HEK293 (cell line): Measurements from ENCODE around the gene CLDN15.

ENCODE experiments used
- CTCF ChIA-PET: fragments of 350-600 bp; formaldehyde crosslinking; extraction: SDS; loops from one replicate; lab custom pipeline; 2021; ENCODE audit warnings: antibody characterized with exemption; lab: Yijun Ruan, JAX
- POLR2A ChIA-PET: fragments of 300-600 bp; formaldehyde crosslinking; extraction: SDS; loops from one replicate; lab custom pipeline; 2020; ENCODE audit warnings: antibody characterized with exemption, inconsistent platforms; lab: Yijun Ruan, JAX
- H3K27ac ChIP-seq: fragments of 200-500 bp; sonication (Bioruptor generic); 2 replicates; pipeline ENCODE4 v1.5.1; 2014; ENCODE audit warnings: low read depth, low read length, control low read depth, inconsistent platforms; ENCODE audit errors: extremely low read depth
- H3K36me3 ChIP-seq, 2 experiments: fragments of 200-500 bp in 1 of 2; sonication (Bioruptor generic) in 1 of 2; 1 replicate in 1 of 2; 2 replicates in 1 of 2; pipeline ENCODE4 v1.5.1; 2014 to 2017; ENCODE audit warnings: inconsistent platforms in 2 of 2, low read length in 2 of 2; ENCODE audit not compliant: control insufficient read depth in 2 of 2, insufficient read depth in 1 of 2
- H3K4me1 ChIP-seq: fragments of 200-500 bp; sonication (Bioruptor generic); 2 replicates; pipeline ENCODE4 v1.5.1; 2014; ENCODE audit warnings: mild to moderate bottlenecking, low read length, inconsistent platforms; ENCODE audit not compliant: control insufficient read depth, insufficient read depth
- H3K4me3 ChIP-seq: 2 replicates; pipeline ENCODE4 v1.5.1; 2011; ENCODE audit warnings: low read depth, mild to moderate bottlenecking, control low read depth, low read length, moderate library complexity
- H3K9me3 ChIP-seq: fragments of 200-500 bp; sonication (Bioruptor generic); 2 replicates; pipeline ENCODE4 v1.5.1; 2014; ENCODE audit warnings: low read depth, low read length, inconsistent platforms; ENCODE audit not compliant: control insufficient read depth, insufficient read depth
- ATF2 ChIP-seq: fragments of 450-650 bp; formaldehyde crosslinking; IDR thresholded peaks from 2 replicates; pipeline ENCODE4 v1.5.1; 2016; ENCODE audit warnings: missing biosample characterization, missing genetic modification characterization, low read depth
- BCL11B ChIP-seq: fragments of 450-650 bp; formaldehyde crosslinking; IDR thresholded peaks from 2 replicates; pipeline ENCODE4 v1.5.1; 2016; ENCODE audit warnings: low read depth, missing biosample characterization, missing genetic modification characterization
- KLF8 ChIP-seq: fragments of 450-650 bp; formaldehyde crosslinking; IDR thresholded peaks from 2 replicates; pipeline ENCODE4 v1.5.1; 2016; ENCODE audit warnings: missing biosample characterization, missing genetic modification characterization
- RBAK ChIP-seq: fragments of 450-650 bp; formaldehyde crosslinking; IDR thresholded peaks from 2 replicates; pipeline ENCODE4 v1.5.1; 2016; ENCODE audit warnings: missing biosample characterization, missing genetic modification characterization
- SETDB1 ChIP-seq: IDR thresholded peaks from one replicate; pipeline ENCODE4 v1.6.1; 2017; ENCODE audit warnings: mild to moderate bottlenecking, low read length, moderate library complexity, mixed read lengths; ENCODE audit not compliant: insufficient read length
- TRIM28 ChIP-seq: IDR thresholded peaks from 2 replicates; pipeline ENCODE4 v1.6.1; 2011; ENCODE audit warnings: low read length, control low read depth, borderline replicate concordance
- ZBTB17 ChIP-seq: fragments of 450-650 bp; formaldehyde crosslinking; IDR thresholded peaks from 2 replicates; pipeline ENCODE4 v1.5.1; 2016; ENCODE audit warnings: missing biosample characterization, missing genetic modification characterization
- ZBTB8A ChIP-seq: fragments of 450-650 bp; formaldehyde crosslinking; IDR thresholded peaks from 2 replicates; pipeline ENCODE4 v1.5.1; 2016; ENCODE audit warnings: missing biosample characterization, missing genetic modification characterization
- ZNF155 ChIP-seq: fragments of 450-650 bp; formaldehyde crosslinking; IDR thresholded peaks from 2 replicates; pipeline ENCODE4 v1.5.1; 2016; ENCODE audit warnings: missing biosample characterization, missing genetic modification characterization
- ZNF16 ChIP-seq: fragments of 450-650 bp; formaldehyde crosslinking; IDR thresholded peaks from 2 replicates; pipeline ENCODE4 v1.5.1; 2016; ENCODE audit warnings: low read depth, missing biosample characterization, missing genetic modification characterization
- ZNF2 ChIP-seq: fragments of 450-650 bp; formaldehyde crosslinking; IDR thresholded peaks from 2 replicates; pipeline ENCODE4 v1.5.1; 2016; ENCODE audit warnings: missing biosample characterization, missing genetic modification characterization
- ZNF239 ChIP-seq: fragments of 450-650 bp; formaldehyde crosslinking; IDR thresholded peaks from 2 replicates; pipeline ENCODE4 v1.5.1; 2016; ENCODE audit warnings: missing biosample characterization, missing genetic modification characterization
- ZNF266 ChIP-seq: fragments of 450-650 bp; formaldehyde crosslinking; IDR thresholded peaks from 2 replicates; pipeline ENCODE4 v1.5.1; 2016; ENCODE audit warnings: missing biosample characterization, missing genetic modification characterization, low read depth
- ZNF335 ChIP-seq: fragments of 450-650 bp; formaldehyde crosslinking; conservative IDR thresholded peaks from 2 replicates; pipeline ENCODE4 v1.5.1; 2016; ENCODE audit warnings: missing biosample characterization, missing genetic modification characterization
- ZNF350 ChIP-seq: fragments of 450-650 bp; formaldehyde crosslinking; IDR thresholded peaks from 2 replicates; pipeline ENCODE4 v1.5.0; 2017; ENCODE audit warnings: missing biosample characterization, mild to moderate bottlenecking, missing genetic modification characterization
- ZNF394 ChIP-seq: fragments of 450-650 bp; formaldehyde crosslinking; IDR thresholded peaks from 2 replicates; pipeline ENCODE4 v1.5.1; 2016; ENCODE audit warnings: missing biosample characterization, missing genetic modification characterization, mild to moderate bottlenecking, moderate library complexity, borderline replicate concordance
- ZNF549 ChIP-seq: fragments of 450-650 bp; IDR thresholded peaks from 2 replicates; pipeline ENCODE4 v1.5.1; 2018; ENCODE audit warnings: missing biosample characterization, missing genetic modification characterization, mild to moderate bottlenecking, inconsistent platforms, moderate library complexity
- ZNF664 ChIP-seq: fragments of 450-650 bp; formaldehyde crosslinking; IDR thresholded peaks from 2 replicates; pipeline ENCODE4 v1.5.1; 2016; ENCODE audit warnings: missing biosample characterization, missing genetic modification characterization
- ZSCAN30 ChIP-seq: fragments of 450-650 bp; IDR thresholded peaks from 2 replicates; pipeline ENCODE4 v1.5.1; 2018; ENCODE audit warnings: missing biosample characterization, mild to moderate bottlenecking, missing genetic modification characterization, moderate library complexity
- ZSCAN5A ChIP-seq: fragments of 450-650 bp; formaldehyde crosslinking; IDR thresholded peaks from 2 replicates; pipeline ENCODE4 v1.5.1; 2016; ENCODE audit warnings: missing biosample characterization, missing genetic modification characterization
- TF ChIP-seq, protein P1 (sequence below): fragments of 450-650 bp; formaldehyde crosslinking; IDR thresholded peaks from 2 replicates; pipeline ENCODE4 v1.5.1; 2016; ENCODE audit warnings: missing biosample characterization, missing genetic modification characterization
- TF ChIP-seq, protein P2 (sequence below): fragments of 450-650 bp; formaldehyde crosslinking; IDR thresholded peaks from 2 replicates; pipeline ENCODE4 v1.5.1; 2016; ENCODE audit warnings: missing biosample characterization, missing genetic modification characterization, borderline replicate concordance

CLDN15 gene

GRCh38 chr7:101186844-101187428, 50.7 kb downstream of the CLDN15 start:
- Histone ChIP-seq H3K4me1 (no peaks in the 10 kb centered on the region), H3K27ac (no peak overlapping the region), H3K4me3 (no peak overlapping the region), H3K36me3 (no peaks in the 10 kb centered on the region), H3K9me3 (no peaks in the 10 kb centered on the region)
- TF ChIP-seq ZNF335 (tag by site-specific recombination), result peak; percentile 50
- TF ChIP-seq, protein P1, sequence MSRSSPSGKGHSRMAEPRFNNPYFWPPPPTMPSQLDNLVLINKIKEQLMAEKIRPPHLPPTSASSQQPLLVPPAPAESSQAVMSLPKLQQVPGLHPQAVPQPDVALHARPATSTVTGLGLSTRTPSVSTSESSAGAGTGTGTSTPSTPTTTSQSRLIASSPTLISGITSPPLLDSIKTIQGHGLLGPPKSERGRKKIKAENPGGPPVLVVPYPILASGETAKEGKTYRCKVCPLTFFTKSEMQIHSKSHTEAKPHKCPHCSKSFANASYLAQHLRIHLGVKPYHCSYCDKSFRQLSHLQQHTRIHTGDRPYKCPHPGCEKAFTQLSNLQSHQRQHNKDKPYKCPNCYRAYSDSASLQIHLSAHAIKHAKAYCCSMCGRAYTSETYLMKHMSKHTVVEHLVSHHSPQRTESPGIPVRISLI, result peak; percentile 71; the same call in 1 of the 2 replicates
- peak; percentile 26; the same call in 1 of the 2 replicates for TF ChIP-seq ZBTB17 (tag by site-specific recombination)
- no peak for TF ChIP-seq TRIM28
- ChIA-PET POLR2A (interaction anchor here (0.6 kb wide), 3 partner anchors 18 to 137 kb away, joined by 3 to 5 read pairs (median 3); no protein-coding TSS in a partner anchor), CTCF (interaction anchor here (0.6 to 1.8 kb wide), 5 partner anchors 13 to 321 kb away, joined by 3 to 8 read pairs (median 3); no protein-coding TSS in a partner anchor)

DNA sequence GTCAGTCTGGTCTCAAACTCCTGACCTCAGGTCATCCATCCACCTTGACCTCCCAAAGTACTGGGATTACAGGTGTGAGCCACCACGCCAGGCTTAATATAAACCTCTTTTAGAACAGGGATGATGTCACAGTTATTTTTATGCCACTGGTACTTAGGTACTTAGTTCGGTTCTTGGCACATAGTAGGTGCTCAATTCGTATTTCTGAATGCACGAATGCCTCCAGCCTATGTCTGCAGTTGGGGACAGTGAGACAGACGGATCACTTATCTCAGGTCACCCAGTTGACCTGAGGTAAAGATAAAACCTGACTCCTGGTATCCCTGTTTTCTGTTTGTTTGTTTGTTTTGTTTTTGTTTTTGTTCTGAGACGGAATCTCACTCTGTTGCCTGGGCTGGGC, 51.4 kb downstream of the CLDN15 start:
- Histone ChIP-seq H3K27ac (no peak overlapping the region), H3K4me1 (no peaks in the 10 kb centered on the region), H3K4me3 (no peak overlapping the region), H3K36me3 (no peaks in the 10 kb centered on the region), H3K9me3 (no peaks in the 10 kb centered on the region)
- ChIA-PET POLR2A (interaction anchor here (0.6 kb wide), 3 partner anchors 19 to 137 kb away, joined by 3 to 5 read pairs (median 3); no protein-coding TSS in a partner anchor), CTCF (interaction anchor here (0.6 to 1.8 kb wide), 4 partner anchors 14 to 322 kb away, joined by 3 to 8 read pairs (median 3); no protein-coding TSS in a partner anchor)
- no peak for TF ChIP-seq ZNF155
- no peak for TF ChIP-seq SETDB1
- TF ChIP-seq BCL11B (tag by site-specific recombination), result no peak
- no peak for TF ChIP-seq ZNF549 (tag by site-specific recombination)
- no peak for TF ChIP-seq ZNF266 (tag by site-specific recombination)
- TF ChIP-seq ZNF350 (tag by site-specific recombination), result no peak
- TF ChIP-seq KLF8 (tag by site-specific recombination), result no peak
- TF ChIP-seq ZSCAN5A (tag by site-specific recombination), result no peak
- no peak for TF ChIP-seq ZBTB8A
- no peak for TF ChIP-seq ZSCAN30 (tag by site-specific recombination)
- TF ChIP-seq RBAK, result no peak
- 0 out of 2 replicates have a peak, but pooled peaks have one; percentile 6 for TF ChIP-seq ATF2 (tag by site-specific recombination)
- no peak for TF ChIP-seq ZNF394 (tag by site-specific recombination)
- no peak for TF ChIP-seq ZNF239 (tag by site-specific recombination)
- TF ChIP-seq ZNF16 (tag by site-specific recombination), result no peak
- TF ChIP-seq, protein P2, sequence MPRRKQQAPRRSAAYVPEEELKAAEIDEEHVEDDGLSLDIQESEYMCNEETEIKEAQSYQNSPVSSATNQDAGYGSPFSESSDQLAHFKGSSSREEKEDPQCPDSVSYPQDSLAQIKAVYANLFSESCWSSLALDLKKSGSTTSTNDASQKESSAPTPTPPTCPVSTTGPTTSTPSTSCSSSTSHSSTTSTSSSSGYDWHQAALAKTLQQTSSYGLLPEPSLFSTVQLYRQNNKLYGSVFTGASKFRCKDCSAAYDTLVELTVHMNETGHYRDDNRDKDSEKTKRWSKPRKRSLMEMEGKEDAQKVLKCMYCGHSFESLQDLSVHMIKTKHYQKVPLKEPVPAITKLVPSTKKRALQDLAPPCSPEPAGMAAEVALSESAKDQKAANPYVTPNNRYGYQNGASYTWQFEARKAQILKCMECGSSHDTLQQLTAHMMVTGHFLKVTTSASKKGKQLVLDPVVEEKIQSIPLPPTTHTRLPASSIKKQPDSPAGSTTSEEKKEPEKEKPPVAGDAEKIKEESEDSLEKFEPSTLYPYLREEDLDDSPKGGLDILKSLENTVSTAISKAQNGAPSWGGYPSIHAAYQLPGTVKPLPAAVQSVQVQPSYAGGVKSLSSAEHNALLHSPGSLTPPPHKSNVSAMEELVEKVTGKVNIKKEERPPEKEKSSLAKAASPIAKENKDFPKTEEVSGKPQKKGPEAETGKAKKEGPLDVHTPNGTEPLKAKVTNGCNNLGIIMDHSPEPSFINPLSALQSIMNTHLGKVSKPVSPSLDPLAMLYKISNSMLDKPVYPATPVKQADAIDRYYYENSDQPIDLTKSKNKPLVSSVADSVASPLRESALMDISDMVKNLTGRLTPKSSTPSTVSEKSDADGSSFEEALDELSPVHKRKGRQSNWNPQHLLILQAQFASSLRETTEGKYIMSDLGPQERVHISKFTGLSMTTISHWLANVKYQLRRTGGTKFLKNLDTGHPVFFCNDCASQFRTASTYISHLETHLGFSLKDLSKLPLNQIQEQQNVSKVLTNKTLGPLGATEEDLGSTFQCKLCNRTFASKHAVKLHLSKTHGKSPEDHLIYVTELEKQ (tag by site-specific recombination), result no peak
- TF ChIP-seq ZNF664 (tag by site-specific recombination), result peak; percentile 68; the same call in 1 of the 2 replicates
- TF ChIP-seq ZNF2 (tag by site-specific recombination), result no peak
